Stimulated activated CD4-positive, alpha-beta T cell treated with anti-CD3 and anti-CD28 coated beads, Interleukin-15, amount 100 ng/mL, for 1 hour (primary cell): ENCODE results near the gene GSK3B.

ENCODE experiments used
- DNase-seq, 2 donors: peaks; one replicate each; pipeline ENCODE4 v3.0.0-alpha.2; 2020; ENCODE audit warnings: low read depth in 1 of 2, low spot score in 1 of 2

The GSK3B gene

GRCh38 chr3:120098710-120099109 is 4.5 kb upstream of the GSK3B start:
- no peak for DNase-seq

- no peak for DNase-seq
Measured at GRCh38 chr3:120095979-120096426, 1.8 kb upstream of the GSK3B start.

- DNase-seq, result peak; percentile 62 to 73
Measured at GRCh38 chr3:120095226-120095978, 1.2 kb upstream of the GSK3B start.

GRCh38 chr3:120094776-120095225 is 554 bp upstream of the GSK3B start:
- peak in 1 of 2 donors; percentile 97 for DNase-seq

GRCh38 chr3:120093119-120093910 is 932 bp downstream of the GSK3B start:
- no peak for DNase-seq

- DNase-seq, result no peak
Measured at GRCh38 chr3:120092474-120092873, 1.8 kb downstream of the GSK3B start.

GRCh38 chr3:120090422-120090821 is 3.8 kb downstream of the GSK3B start:
- no peak for DNase-seq

- no peak for DNase-seq
Measured at GRCh38 chr3:120089089-120089488, 5.2 kb downstream of the GSK3B start.

- DNase-seq, result no peak
Measured at GRCh38 chr3:120088622-120089021, 5.6 kb downstream of the GSK3B start.

- no peak for DNase-seq
Measured at GRCh38 chr3:120081719-120082118, 12.5 kb downstream of the GSK3B start.

GRCh38 chr3:120080836-120081235 is 13.4 kb downstream of the GSK3B start:
- DNase-seq, result no peak

- no peak for DNase-seq
Measured at GRCh38 chr3:120077731-120078130, 16.5 kb downstream of the GSK3B start.

GRCh38 chr3:120072867-120073525 is 21.3 kb downstream of the GSK3B start:
- no peak for DNase-seq

GRCh38 chr3:120071259-120071658 is 23.0 kb downstream of the GSK3B start:
- DNase-seq, result no peak

- no peak for DNase-seq
Measured at GRCh38 chr3:120070263-120070981, 23.8 kb downstream of the GSK3B start.

GRCh38 chr3:120067083-120067482 is 27.2 kb downstream of the GSK3B start:
- DNase-seq, result no peak

- DNase-seq, result no peak
Measured at GRCh38 chr3:120066634-120067033, 27.6 kb downstream of the GSK3B start.

- no peak for DNase-seq
Measured at GRCh38 chr3:120064641-120065040, 29.6 kb downstream of the GSK3B start.

GRCh38 chr3:120062474-120062873 is 31.8 kb downstream of the GSK3B start:
- no peak for DNase-seq

GRCh38 chr3:120059081-120059864 is 35.0 kb downstream of the GSK3B start:
- no peak for DNase-seq
